Activated naive CD4-positive, alpha-beta T cell treated with anti-CD3 and anti-CD28 coated beads for 36 hours (primary cell): Measurements from ENCODE around the gene NDNF. TPM values are rescaled to one million over a fixed set of nuclear protein-coding genes. Genes with fewer than 3 reads are reported as not detected.
A peak's percentile ranks its signal among the peaks of the same experiment; 100 is the strongest.

Experiments
- CTCF ChIA-PET: fragments of 350-600 bp; sonication (Branson Sonifier 250); formaldehyde crosslinking; loops from one replicate; lab custom pipeline; 2021; ENCODE audit warnings: antibody characterized with exemption; lab: Charles Lee
- DNase-seq: peaks from one replicate; pipeline ENCODE4 v3.0.0-alpha.2; 2020
- H3K27ac Mint-ChIP-seq: one replicate; pipeline ENCODE4 v1.8.0; 2021; ENCODE audit warnings: mild to moderate bottlenecking, mixed read lengths
- H3K27me3 Mint-ChIP-seq: one replicate; pipeline ENCODE4 v1.8.0; 2021; ENCODE audit warnings: low read depth, mixed read lengths
- H3K36me3 Mint-ChIP-seq: one replicate; pipeline ENCODE4 v1.8.0; 2021; ENCODE audit warnings: low read depth, mixed read lengths
- H3K4me1 Mint-ChIP-seq: one replicate; pipeline ENCODE4 v1.8.0; 2021; ENCODE audit warnings: low read depth, mixed read lengths
- H3K4me3 Mint-ChIP-seq: one replicate; pipeline ENCODE4 v1.8.0; 2021; ENCODE audit warnings: mild to moderate bottlenecking, moderate library complexity, mixed read lengths
- H3K9me3 Mint-ChIP-seq: one replicate; pipeline ENCODE4 v1.8.0; 2021; ENCODE audit warnings: mixed read lengths
- intact Hi-C: fragments of 100-400 bp; cut with micrococcal nuclease; formaldehyde crosslinking; loops from one replicate; pipeline ENCODE4 v1.15.1; 2023
- total RNA-seq, 2 experiments: library from RNA; stranded (reverse); gene quantifications; one replicate each; pipeline ENCODE4 v1.2.3, GENCODE V29; 2021

NDNF gene
- total RNA-seq, 2 experiments from 2014 or later, result not detected

- H3K27me3 Mint-ChIP-seq, result no peaks in the 10 kb centered on the region
- intact Hi-C loops, result loop anchor here (1.0 to 5.0 kb wide), 5 partner anchors 31 to 215 kb away; partner anchors contain the start of genes NDNF and PRDM5
Measured at GRCh38 chr4:121041307-121042090, 30.8 kb downstream of the NDNF start.

GRCh38 chr4:121034017-121034416 lies 38.3 kb downstream of the NDNF start:
- H3K4me3 Mint-ChIP-seq, result no peak overlapping the region
- no peak for DNase-seq
- H3K4me1 Mint-ChIP-seq, result no peaks in the 10 kb centered on the region
- H3K36me3 Mint-ChIP-seq, result no peaks in the 10 kb centered on the region
- CTCF ChIA-PET, result interaction anchor here (0.6 to 1.3 kb wide), 3 partner anchors 56 to 259 kb away, joined by 3 to 4 read pairs (median 3); no protein-coding TSS in a partner anchor
- H3K27ac Mint-ChIP-seq, result no peak overlapping the region
- intact Hi-C loops, result no loop called here
- no peaks in the 10 kb centered on the region for H3K9me3 Mint-ChIP-seq
- no peaks in the 10 kb centered on the region for H3K27me3 Mint-ChIP-seq

More at GRCh38 chr4:121041307-121042090, 30.8 kb downstream of the NDNF start:
- peak; percentile 53 for DNase-seq
- H3K4me3 Mint-ChIP-seq, result no peak overlapping the region
- H3K4me1 Mint-ChIP-seq, result peaks cover 13% of the 10 kb centered on the region
- H3K27ac Mint-ChIP-seq, result no peak overlapping the region
- CTCF ChIA-PET, result no interaction called here
- no peaks in the 10 kb centered on the region for H3K36me3 Mint-ChIP-seq
- H3K9me3 Mint-ChIP-seq, result no peaks in the 10 kb centered on the region

- H3K27ac Mint-ChIP-seq, result no peak overlapping the region
- no peaks in the 10 kb centered on the region for H3K36me3 Mint-ChIP-seq
- CTCF ChIA-PET, result no interaction called here
- no peaks in the 10 kb centered on the region for H3K9me3 Mint-ChIP-seq
- no peaks in the 10 kb centered on the region for H3K4me1 Mint-ChIP-seq
- no peak overlapping the region for H3K4me3 Mint-ChIP-seq
- DNase-seq, result no peak
- intact Hi-C loops, result no loop called here
- H3K27me3 Mint-ChIP-seq, result no peaks in the 10 kb centered on the region
Measured at GRCh38 chr4:121030711-121031110, 41.6 kb downstream of the NDNF start.

- Mint-ChIP-seq H3K27me3 (no peaks in the 10 kb centered on the region), H3K4me3 (no peak overlapping the region), H3K4me1 (no peaks in the 10 kb centered on the region), H3K27ac (no peak overlapping the region), H3K36me3 (no peaks in the 10 kb centered on the region), H3K9me3 (no peaks in the 10 kb centered on the region)
- DNase-seq, result no peak
- intact Hi-C loops, result no loop called here
- CTCF ChIA-PET, result no interaction called here
Measured at GRCh38 chr4:121030131-121030530, 42.2 kb downstream of the NDNF start.

GRCh38 chr4:121026034-121026433 lies 46.3 kb downstream of the NDNF start:
- H3K9me3 Mint-ChIP-seq, result no peaks in the 10 kb centered on the region

GRCh38 chr4:121025540-121025939 lies 46.8 kb downstream of the NDNF start:
- intact Hi-C loops, result no loop called here
- H3K4me3 Mint-ChIP-seq, result no peak overlapping the region
- no peak overlapping the region for H3K27ac Mint-ChIP-seq
- H3K27me3 Mint-ChIP-seq, result peaks cover 3% of the 10 kb centered on the region
- DNase-seq, result no peak
- no peaks in the 10 kb centered on the region for H3K36me3 Mint-ChIP-seq
- H3K9me3 Mint-ChIP-seq, result no peaks in the 10 kb centered on the region
- CTCF ChIA-PET, result no interaction called here
- no peaks in the 10 kb centered on the region for H3K4me1 Mint-ChIP-seq

More at GRCh38 chr4:121026034-121026433, 46.3 kb downstream of the NDNF start:
- H3K4me1 Mint-ChIP-seq, result no peaks in the 10 kb centered on the region
- no peak overlapping the region for H3K27ac Mint-ChIP-seq
- H3K27me3 Mint-ChIP-seq, result peaks cover 3% of the 10 kb centered on the region
- no peak for DNase-seq
- intact Hi-C loops, result no loop called here
- no peak overlapping the region for H3K4me3 Mint-ChIP-seq
- H3K36me3 Mint-ChIP-seq, result no peaks in the 10 kb centered on the region
- CTCF ChIA-PET, result no interaction called here

- Mint-ChIP-seq H3K4me3 (no peak overlapping the region), H3K27ac (no peak overlapping the region), H3K4me1 (peaks cover 14% of the 10 kb centered on the region), H3K36me3 (no peaks in the 10 kb centered on the region), H3K9me3 (no peaks in the 10 kb centered on the region), H3K27me3 (peaks cover 3% of the 10 kb centered on the region)
- CTCF ChIA-PET, result interaction anchor here (0.7 kb wide), 1 partner anchor 79 kb away, joined by 3 read pairs; no protein-coding TSS in a partner anchor
- no peak for DNase-seq
- intact Hi-C loops, result no loop called here
Measured at GRCh38 chr4:121018543-121018942, 53.8 kb downstream of the NDNF start.

GRCh38 chr4:121016611-121017010 lies 55.7 kb downstream of the NDNF start:
- CTCF ChIA-PET, result no interaction called here
- H3K27me3 Mint-ChIP-seq, result no peaks in the 10 kb centered on the region
- peaks cover 16% of the 10 kb centered on the region for H3K4me1 Mint-ChIP-seq
- no peaks in the 10 kb centered on the region for H3K9me3 Mint-ChIP-seq
- H3K27ac Mint-ChIP-seq, result no peak overlapping the region
- intact Hi-C loops, result no loop called here
- H3K4me3 Mint-ChIP-seq, result no peak overlapping the region
- DNase-seq, result no peak
- H3K36me3 Mint-ChIP-seq, result no peaks in the 10 kb centered on the region

- H3K9me3 Mint-ChIP-seq, result no peaks in the 10 kb centered on the region
- no peak overlapping the region for H3K4me3 Mint-ChIP-seq
- no peak overlapping the region for H3K27ac Mint-ChIP-seq
- no peaks in the 10 kb centered on the region for H3K27me3 Mint-ChIP-seq
- peaks cover 20% of the 10 kb centered on the region for H3K4me1 Mint-ChIP-seq
- CTCF ChIA-PET, result no interaction called here
- no peak for DNase-seq
- intact Hi-C loops, result no loop called here
- H3K36me3 Mint-ChIP-seq, result no peaks in the 10 kb centered on the region
Measured at GRCh38 chr4:121015421-121015820, 56.9 kb downstream of the NDNF start.

GRCh38 chr4:121014544-121014943 lies 57.8 kb downstream of the NDNF start:
- no peak overlapping the region for H3K4me3 Mint-ChIP-seq
- no peaks in the 10 kb centered on the region for H3K36me3 Mint-ChIP-seq
- H3K4me1 Mint-ChIP-seq, result peaks cover 28% of the 10 kb centered on the region
- H3K27me3 Mint-ChIP-seq, result no peaks in the 10 kb centered on the region
- H3K27ac Mint-ChIP-seq, result no peak overlapping the region
- CTCF ChIA-PET, result no interaction called here
- no peak for DNase-seq
- H3K9me3 Mint-ChIP-seq, result no peaks in the 10 kb centered on the region
- intact Hi-C loops, result no loop called here

- Mint-ChIP-seq H3K36me3 (no peaks in the 10 kb centered on the region), H3K27ac (no peak overlapping the region), H3K9me3 (no peaks in the 10 kb centered on the region), H3K27me3 (no peaks in the 10 kb centered on the region), H3K4me1 (peaks cover 43% of the 10 kb centered on the region), H3K4me3 (no peak overlapping the region)
- CTCF ChIA-PET, result no interaction called here
- DNase-seq, result no peak
- intact Hi-C loops, result no loop called here
Measured at GRCh38 chr4:121011780-121012340, 60.5 kb downstream of the NDNF start.

- no peak for DNase-seq
- Mint-ChIP-seq H3K9me3 (no peaks in the 10 kb centered on the region), H3K27me3 (no peaks in the 10 kb centered on the region), H3K36me3 (no peaks in the 10 kb centered on the region), H3K4me3 (no peak overlapping the region), H3K4me1 (peaks cover 47% of the 10 kb centered on the region), H3K27ac (no peak overlapping the region)
- intact Hi-C loops, result no loop called here
- CTCF ChIA-PET, result no interaction called here
Measured at GRCh38 chr4:121011138-121011537, 61.2 kb downstream of the NDNF start.
